NAMALWA (cell line): ENCODE data around the gene PIK3C2G.
"Not testable (repeated sequence)": the region's sequence is repeated elsewhere in the genome, so short reads cannot be mapped to it uniquely, and the experiment has no call there.

Source experiments
- DNase-seq: peaks from one replicate; pipeline ENCODE4 v3.0.0-alpha.2; 2015; ENCODE audit warnings: low spot score

The PIK3C2G gene

GRCh38 chr12:18472304-18472703, 211.0 kb downstream of the PIK3C2G start:
- DNase-seq = no peak

GRCh38 chr12:18472806-18473205, 211.5 kb downstream of the PIK3C2G start:
- no peak for DNase-seq

- no peak for DNase-seq
Observed at GRCh38 chr12:18476861-18477260, 215.5 kb downstream of the PIK3C2G start.

GRCh38 chr12:18479256-18479655, 217.9 kb downstream of the PIK3C2G start:
- no peak for DNase-seq

GRCh38 chr12:18482601-18483120, 221.3 kb downstream of the PIK3C2G start:
- DNase-seq = no peak

GRCh38 chr12:18483698-18484325, 222.5 kb downstream of the PIK3C2G start:
- no peak for DNase-seq

- DNase-seq = no peak
Observed at GRCh38 chr12:18486036-18486435, 224.7 kb downstream of the PIK3C2G start.

- no peak for DNase-seq
Observed at GRCh38 chr12:18487509-18487908, 226.2 kb downstream of the PIK3C2G start.

- DNase-seq = no peak
Observed at GRCh38 chr12:18492372-18493025, 231.2 kb downstream of the PIK3C2G start.

GRCh38 chr12:18496156-18496555, 234.8 kb downstream of the PIK3C2G start:
- no peak for DNase-seq

- DNase-seq = not testable (repeated sequence)
Observed at GRCh38 chr12:18500160-18500574, 238.8 kb downstream of the PIK3C2G start.

GRCh38 chr12:18500736-18501135, 239.4 kb downstream of the PIK3C2G start:
- DNase-seq = not testable (repeated sequence)

- DNase-seq = no peak
Observed at GRCh38 chr12:18502422-18502968, 241.2 kb downstream of the PIK3C2G start.

- no peak for DNase-seq
Observed at GRCh38 chr12:18521461-18521860, 260.1 kb downstream of the PIK3C2G start.

GRCh38 chr12:18522806-18523205, 261.5 kb downstream of the PIK3C2G start:
- DNase-seq = no peak

GRCh38 chr12:18542497-18542896, 281.2 kb downstream of the PIK3C2G start:
- not testable (repeated sequence) for DNase-seq

GRCh38 chr12:18546399-18546798, 285.1 kb downstream of the PIK3C2G start:
- no peak for DNase-seq

GRCh38 chr12:18549598-18549997, 288.3 kb downstream of the PIK3C2G start:
- no peak for DNase-seq

- no peak for DNase-seq
Observed at GRCh38 chr12:18551106-18551505, 289.8 kb downstream of the PIK3C2G start.

- DNase-seq = no peak
Observed at GRCh38 chr12:18551701-18552100, 290.4 kb downstream of the PIK3C2G start.

GRCh38 chr12:18552829-18553228, 291.5 kb downstream of the PIK3C2G start:
- DNase-seq = no peak

GRCh38 chr12:18556161-18556560, 294.8 kb downstream of the PIK3C2G start:
- no peak for DNase-seq

- no peak for DNase-seq
Observed at GRCh38 chr12:18559242-18559641, 297.9 kb downstream of the PIK3C2G start.
